ENCODE measurements around the gene ALG9.
"Not testable (repeated sequence)": the region's sequence is repeated elsewhere in the genome, so short reads cannot be mapped to it uniquely, and the experiment has no call there.

The ALG9 gene

DNA sequence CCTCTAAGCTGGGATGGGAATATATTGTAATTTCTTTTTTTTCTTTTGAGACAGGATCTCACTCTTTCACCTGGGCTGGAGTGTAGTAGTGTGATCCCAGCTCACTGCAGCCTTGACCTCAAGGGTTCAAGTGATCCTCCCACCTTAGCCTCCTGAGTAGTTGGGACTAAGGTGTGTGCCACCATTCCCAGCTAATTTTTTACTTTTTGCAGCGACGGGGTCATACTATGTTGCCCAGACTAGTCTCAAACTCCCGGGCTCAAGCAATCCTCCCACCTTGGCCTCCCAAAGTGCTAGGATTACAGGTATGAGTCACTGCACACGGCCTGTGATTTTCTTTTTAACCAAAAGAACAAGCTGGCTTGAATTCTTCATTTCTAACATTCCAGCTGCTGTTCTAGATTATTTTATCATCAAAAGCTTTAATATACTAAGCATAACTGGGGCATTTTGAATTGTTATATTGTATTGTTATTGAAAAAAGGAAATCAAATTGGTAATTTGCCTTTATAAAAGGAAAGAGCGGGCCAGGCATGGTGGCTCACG, 78.4 kb downstream of the ALG9 start:
- DNase-seq = no peak

DNA sequence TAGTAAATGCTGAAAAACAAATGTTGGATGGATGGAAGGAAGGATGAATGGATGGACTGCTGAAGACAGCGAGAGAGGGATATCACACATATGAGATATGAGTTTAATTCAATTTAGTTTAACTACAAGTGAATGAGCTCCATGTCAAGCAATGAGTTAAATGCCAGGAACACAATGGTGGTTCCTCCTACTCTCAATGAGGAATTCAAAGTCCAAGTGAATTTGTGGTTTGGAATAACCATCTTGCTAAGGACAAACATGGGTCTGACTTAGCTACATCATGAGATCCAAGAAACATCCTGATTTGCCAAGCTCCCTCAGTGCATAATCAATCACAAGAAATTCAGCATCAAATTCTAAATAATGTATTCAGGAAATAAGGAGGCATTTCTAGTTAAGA, 79.1 kb downstream of the ALG9 start:
- no peak for DNase-seq

DNA sequence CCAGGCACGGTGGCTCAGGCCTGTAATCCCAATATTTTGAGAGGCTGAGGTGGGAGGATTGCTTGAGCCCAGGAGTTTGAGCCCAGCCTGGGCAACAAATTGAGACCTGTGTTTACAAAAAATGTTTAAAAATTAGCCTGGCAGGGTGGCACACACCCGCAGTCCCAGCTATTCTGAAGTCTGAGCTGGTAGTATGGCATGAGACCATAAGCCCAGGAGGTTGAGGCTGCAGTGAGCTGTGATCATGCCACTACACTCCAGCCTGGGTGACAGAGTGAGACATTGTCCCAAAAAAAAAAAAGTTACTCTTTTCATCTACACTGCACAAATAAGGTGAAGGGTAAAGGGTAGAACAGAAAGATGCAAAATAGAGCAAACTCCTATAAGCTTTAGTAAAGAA, 82.9 kb downstream of the ALG9 start:
- no peak for DNase-seq

DNA sequence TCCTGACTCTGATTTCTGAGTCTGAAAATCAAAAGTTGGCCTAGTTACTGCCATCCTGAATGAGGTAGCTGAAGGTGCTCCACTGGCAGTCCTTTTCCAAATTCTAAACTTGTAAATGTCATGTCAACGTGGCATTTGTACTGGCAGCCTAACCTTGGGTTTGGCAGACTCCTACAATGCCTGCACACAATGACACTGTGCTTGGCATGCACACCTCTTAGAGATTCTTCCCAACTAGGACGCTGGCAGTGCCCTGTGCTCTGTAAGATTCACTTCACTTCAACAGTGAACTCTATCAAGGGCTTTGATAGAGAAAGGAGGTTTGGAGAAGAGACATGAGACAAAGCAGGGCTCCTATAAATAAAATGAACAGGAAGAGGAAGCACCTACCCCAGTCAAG, 83.3 kb downstream of the ALG9 start:
- no peak for DNase-seq

DNA sequence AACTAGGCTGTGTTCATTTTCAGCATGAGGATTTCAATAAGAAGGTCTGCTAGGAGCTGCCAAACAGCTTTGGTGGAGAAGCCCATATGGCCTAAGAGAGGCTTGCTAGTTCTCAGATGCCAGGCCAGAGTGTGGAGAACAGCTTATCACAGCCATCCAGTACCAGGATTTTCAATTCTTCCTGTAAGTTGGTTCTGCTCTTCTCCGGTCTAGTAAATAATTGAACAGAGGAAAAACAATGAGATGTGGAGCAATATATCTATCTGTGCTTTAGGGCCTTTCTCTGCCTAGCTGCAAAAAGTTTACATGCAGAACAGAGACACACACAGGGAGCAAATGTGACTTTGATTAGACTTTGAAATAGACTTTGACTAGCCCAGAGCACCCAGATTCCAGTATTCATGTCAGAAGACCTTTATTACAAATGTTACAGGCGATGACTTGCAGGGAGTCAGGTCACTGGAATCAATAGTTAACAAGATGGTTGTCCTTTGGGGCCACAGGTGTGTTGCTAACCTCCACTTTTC, 85.4 kb downstream of the ALG9 start:
- DNase-seq = no peak

DNA sequence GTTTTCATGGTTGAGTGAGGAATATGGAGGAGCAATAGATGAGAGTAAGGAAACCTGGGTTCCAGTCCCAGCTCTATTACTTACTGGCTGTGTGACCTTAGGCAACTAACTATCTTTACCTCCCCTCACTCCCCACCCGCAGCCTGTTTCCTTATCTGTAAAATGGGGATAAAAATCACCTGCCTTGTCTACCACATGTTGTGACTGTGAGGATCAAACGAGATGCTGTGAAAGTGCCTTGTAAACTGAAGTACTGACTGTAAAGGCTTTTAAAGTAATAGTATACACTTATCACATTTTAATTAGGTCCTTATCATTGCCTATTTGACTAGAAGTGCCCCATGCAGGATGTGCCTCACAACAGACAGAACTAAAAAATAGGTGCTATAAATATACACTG, 86.3 kb downstream of the ALG9 start:
- no peak for DNase-seq

DNA sequence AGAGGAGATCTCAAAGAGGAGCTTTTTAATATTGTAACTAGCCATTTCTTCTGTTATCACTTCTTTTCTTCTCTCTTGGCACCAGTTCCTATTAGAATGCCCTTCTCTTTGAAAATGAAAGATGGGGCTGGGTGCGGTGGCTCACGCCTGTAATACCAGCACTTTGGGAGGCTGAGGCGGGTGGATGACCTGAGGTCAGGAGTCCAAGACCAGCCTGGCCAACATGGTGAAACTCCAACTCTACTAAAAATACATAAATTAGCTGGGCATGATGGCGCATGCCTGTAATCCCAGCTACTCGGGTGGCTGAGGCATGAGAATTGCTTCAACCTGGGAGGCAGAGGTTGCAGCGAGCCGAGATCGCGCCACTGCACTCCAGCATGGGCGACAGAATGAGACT, 87.1 kb downstream of the ALG9 start:
- DNase-seq = not testable (repeated sequence)

DNA sequence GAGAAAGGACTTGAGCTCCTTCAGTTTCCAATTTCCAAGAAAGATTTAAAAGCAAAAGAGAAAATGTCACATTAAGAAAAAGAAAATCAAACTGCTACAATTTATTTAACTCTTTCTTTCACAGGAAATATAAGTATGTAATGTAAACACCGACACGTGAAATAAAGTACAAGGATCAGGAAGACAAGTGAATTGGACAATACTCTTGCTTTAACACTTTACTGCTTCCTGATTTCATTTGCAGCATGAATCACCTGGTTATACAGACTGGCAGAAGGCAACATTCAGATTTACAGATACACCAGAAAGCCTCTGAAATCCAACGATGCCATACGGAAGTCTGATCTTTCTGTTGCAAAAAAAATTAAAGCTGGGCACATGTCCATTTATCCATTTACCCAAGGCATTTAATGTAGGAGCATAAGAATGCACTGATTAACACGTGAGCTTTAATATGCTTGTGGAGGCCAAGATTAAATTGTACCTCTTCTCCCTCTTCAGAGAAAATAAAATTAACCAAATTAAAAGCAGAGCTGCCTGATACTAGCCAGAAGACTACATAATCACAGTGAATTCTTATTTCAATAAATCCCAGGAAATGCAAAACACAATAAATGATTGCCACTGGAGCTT, 89.2 kb downstream of the ALG9 start:
- no peak for DNase-seq

DNA sequence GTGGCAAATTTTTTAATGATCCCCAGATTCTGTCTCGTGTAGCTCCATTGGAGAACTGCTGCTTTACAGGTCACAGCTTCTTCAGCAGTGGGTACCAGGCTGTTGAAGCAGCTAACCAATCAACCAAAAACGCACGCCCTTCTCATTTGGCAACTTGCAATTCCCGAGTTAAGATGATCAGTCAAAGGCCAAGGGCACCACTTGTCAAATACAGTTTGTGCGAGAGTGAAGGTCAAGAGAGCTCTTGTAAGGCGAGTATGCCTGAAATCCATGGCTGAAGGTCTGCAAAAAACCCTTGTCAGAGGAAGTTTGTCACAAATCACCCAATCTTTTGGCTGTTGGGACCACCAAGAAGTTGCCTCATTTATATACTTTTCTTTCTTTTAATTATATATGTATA, 92.3 kb downstream of the ALG9 start:
- DNase-seq = no peak

DNA sequence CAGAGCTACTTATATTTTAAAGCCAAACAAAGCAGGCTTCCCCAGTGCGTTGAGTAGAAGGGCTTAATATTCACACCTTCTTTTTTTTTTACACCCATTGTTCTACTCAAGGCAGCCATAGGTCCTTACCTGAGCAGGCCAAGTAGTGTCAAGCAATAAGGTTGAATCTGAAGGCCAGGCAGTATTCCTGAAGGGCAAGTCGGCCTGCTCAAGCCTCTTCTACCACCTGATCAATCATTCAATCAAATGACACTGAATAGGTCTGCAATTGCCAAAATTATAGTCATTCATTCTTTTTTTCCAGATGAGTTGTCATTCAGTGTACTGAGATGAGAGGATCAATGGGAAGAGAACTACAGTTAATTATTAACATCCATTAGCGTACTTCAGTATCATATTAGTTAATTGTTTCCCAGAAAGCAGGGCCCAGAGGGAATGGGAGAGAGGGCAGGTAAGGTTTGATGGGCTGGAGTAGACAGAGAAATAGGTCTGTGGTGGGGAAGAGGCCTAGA, 93.3 kb downstream of the ALG9 start:
- DNase-seq = no peak

DNA sequence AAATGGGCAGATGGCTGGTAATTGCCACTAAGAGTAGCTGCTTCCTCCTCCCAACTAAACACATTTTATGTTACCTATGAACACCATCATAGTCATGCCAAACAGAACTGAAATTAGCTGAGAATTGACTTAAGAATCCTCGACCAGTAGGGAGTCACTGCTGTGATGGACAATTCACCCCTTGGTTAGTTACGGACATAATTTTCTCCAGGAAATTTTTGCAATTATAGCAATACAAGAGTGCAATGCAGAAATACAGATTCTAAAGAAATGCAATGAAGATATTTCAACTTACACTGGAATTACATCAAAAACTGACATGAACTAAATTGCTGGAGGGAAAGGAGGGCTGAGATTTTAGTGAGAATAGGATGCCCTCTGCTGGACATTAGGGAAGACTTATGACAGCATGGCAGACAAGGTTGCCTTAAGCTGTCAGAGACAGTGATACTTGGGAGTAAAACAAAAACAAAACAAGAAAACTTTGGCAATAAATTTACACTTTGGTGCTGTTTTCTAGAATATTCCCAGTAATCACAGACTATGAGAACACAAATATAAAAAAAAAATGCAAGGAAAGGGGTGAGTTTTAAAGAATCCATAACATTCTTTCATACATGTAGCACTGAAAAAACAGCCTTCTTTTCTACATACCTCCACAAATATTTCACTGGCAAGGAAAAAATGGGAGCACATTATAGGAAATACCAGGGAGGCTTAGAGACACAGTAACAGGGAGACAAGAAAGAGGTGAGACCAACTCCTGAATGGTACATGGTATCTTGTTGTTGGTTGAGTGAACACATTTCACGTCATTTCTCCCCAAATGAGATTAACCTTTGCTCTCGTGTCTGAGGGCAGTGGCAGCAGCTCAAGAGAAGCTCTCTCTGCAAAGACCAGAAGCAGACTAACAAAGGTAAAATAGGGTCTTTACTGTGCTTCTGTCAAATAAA, 94.0 kb downstream of the ALG9 start:
- DNase-seq = peak; percentile 7

DNA sequence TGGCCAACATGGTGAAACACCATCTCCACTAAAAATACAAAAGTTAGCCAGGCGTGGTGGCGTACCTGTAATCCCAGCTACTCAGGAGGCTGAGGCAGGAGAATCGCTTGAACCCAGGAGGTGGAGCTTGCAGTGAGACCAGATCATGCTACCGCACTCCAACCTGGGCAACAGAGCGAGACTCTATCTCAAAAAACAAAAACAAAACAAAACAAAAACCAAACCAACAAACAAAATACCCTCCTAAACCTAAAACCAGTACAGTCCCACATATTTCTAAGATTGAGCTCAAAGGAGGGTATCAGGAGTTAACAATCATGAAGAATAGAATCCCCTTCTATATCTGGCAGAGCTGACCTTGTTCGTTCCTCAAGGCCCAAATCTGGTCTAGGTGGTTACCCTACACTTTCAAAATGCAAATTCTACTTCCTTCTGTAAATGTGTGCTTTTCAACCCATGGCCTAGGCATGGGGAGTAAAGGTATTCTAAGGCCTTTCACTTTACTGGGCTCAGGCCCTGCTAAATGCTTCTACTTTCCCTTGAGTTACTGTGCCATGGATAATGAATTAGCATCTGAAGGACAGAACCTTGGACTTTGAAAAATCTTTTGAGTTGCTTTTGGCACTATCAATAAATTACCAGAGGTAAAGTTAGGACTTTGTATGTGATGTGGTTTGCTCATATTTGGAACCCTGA, 94.8 kb downstream of the ALG9 start:
- DNase-seq = no peak

DNA sequence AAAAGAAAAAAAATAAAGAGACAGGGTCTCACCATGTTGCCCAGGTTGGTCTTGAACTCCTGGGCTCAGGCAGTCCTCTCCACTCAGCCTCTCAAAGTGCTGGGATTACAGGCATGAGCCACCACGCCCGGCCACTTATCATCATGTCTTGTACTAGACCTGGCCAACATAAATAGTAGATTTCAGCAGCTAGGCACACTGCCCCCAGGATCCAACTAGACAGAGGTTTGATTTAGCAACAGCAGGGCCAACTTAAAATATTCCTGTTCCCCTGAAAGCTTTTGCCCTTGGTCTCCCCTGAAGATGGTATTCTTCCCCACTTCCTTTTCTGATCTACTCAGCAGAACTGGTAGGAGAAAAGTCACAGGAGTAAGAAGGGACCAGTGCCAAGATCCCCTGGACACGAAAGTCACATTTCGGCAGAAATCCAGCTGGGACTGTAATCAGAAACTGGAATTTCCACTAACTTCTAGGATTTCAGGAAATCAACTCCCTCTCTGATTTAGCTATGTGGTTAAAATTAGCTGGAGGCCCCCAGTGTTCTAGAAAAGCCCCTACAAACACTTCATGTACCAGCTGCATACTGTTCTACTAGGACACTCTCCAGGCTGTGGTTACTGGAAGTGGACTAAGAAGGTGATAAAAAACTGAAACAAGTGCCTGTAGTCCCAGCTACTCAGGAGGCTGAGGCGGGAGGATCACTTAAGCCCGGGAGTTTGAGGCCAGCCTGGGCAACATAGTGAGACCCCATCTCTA, 96.2 kb downstream of the ALG9 start:
- no peak for DNase-seq

DNA sequence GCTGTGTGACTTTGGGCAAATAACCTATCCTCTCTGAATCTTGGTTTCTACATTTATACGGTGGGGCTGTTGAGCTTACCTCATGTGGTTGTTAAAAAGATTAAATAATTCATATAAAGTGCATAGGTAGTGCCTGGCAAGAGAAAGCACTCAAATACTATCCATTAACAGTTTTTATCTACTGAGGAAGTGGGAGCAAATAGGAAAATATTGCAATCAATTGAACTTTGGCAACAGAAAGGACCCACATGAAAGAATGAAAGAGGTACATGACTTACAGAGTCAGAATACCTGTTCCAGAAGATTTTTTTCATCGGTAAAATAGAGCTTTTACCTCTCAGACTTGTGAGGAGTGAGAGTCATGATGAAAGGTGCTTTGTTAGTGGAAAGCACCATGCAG, 98.8 kb downstream of the ALG9 start:
- no peak for DNase-seq

DNA sequence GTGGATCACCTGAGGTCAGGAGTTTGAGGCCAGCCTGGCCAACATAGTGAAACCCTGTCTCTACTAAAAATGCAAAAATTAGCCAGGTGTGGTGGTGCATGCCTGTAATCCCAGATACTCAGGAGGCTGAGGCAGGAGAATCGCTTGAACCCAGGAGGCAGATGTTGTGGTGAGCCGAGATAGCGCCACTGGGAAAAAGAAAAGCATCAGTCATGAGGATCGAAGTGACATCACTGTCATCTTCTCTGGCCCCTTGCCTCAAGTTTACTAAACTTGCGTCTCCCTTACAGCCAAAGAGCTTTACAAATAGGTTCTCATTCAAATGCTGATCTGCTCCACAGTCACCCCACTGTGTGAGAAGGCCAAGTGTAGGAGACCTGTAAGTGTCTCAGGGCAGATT, 100.2 kb downstream of the ALG9 start:
- DNase-seq = not testable (repeated sequence)

DNA sequence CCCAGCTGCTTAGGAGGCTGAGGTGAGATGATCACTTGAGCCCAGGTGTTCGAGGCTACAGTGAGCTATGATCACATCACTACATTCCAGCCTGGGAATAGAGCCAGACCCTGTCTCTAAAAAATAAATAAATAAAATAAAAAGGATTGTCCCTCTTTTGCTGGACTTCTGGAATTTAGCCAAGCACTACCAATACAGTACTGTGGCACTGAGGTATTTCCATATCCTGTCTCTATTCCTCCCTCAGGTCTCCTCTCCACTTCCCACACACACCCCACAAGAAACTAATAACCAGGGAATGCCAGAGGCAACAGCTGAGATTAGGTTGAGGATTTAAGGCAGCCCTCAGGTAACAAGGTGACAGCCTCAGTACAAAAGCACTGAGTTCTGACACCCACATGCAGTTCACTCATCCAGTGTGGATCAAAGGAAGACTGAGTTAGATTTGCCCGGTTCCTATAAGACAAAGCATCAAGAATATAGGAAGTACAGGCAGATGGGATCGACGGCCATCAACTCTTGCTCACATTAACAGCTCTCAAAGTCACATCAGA, 100.7 kb downstream of the ALG9 start:
- DNase-seq = no peak

DNA sequence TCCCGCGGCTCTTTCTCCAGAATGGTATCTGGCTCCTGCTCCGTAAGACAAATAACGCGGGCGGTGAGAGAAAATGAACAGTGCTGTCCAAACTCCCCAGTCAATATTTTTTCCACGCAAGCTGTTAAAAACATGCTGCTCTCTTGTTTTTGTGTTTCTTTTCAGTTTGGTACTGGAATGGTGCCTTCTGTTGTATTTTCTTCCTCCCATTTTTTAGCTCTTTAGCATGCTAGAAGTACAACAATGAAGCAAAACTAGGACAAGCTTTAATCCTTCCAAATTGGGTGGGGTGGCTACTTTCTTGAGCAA, 104.6 kb downstream of the ALG9 start:
- DNase-seq = no peak

DNA sequence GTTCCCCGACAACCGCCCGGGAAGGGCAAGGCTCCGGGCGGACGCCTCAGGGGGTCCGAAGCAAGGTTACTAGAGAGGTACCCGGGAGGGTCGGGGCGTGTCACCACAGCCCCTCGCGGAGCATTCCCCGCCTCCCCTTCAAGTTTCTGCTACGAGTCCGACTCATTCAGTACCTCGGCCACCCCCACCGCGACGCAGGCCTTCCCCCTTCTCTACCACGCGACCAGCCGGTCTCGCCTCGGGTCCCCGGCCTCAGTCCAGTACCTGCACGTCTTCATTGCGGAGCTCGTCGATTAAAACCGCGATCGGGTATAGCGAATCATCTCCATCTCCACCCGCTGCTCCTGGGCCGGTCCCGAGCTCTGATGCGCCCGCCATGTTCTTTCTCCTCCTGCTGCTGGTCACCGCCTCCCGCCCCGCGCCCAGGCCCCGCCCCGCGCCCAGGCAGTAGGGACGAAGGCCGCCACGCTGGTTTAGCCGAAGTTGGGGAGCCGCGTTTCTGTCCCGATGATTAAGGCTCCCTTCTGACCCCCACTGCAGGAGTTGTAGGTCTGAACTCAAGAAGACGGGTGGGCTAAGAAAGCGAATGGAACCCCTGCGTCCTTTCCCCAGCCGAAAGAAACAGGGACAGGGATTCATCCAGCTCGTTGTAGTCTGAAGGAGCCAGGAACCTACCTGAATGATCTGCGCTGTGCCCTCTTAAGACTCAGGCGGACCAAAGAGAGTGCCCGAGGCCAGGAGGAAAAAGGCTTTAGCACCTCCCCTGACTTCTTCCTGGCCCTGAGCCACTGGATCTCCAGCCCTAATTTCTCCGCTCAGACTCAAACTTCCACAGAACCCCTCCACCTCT, 105.2 kb downstream of the ALG9 start, which contains the start of gene PPP2R1B:
Gene PPP2R1B, minus strand, starts transcription at position 406 of the 850 bp plus-strand sequence. Its CDS starts 28 bp downstream, at position 378.
- peak; percentile 65 for DNase-seq

DNA sequence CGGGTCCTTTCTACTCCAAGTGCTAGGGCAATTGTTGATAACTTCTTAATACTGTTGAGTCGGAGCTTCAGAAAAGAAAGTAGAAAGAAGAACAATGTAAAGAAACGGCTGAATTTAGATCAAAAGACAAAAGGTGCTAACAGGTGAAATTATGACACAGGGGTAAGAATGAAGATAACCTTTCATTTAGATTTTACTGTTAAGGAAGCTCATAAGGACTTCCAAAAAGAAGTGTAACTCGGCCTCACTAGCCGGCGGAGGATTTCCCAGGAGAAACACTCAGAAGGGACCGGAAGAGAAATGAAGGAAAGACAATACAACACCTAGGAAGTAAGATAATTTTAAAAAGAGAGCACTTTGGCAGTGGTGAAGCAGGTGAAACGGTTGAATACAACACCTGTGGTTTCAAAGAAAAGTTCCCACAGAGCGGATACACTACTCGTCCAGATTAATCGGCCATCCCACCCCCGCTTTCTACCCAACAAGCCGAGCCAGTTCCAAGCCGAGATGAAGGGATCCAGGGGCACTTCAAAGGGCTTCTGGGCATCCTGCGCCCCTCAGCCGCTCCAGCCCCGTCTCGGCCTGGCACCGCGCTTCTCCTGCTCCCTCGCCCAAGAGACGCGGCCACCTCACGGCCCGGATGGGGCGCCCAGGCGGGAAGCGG, 105.9 kb downstream of the ALG9 start:
- DNase-seq = no peak

DNA sequence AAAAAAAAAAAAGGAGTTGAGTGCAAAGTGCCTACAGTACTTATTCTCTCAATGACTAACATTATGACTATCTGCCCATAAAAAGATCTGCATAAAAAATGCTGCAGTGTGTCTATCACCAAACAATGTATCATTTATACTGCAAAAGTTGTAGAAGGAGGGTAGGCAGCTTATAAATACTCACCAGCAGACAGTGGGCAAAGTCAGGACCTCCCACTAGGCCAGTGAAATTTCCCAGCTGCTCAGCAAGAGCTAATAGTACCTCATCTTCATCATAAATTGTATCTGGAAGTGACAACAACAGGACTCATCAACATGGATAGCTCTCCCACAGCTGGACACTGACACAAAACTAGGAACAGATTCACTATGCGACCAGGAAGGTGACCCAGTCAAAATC, 106.8 kb downstream of the ALG9 start:
- DNase-seq = no peak
